ENCODE results near the gene GNA14. TPM values are rescaled to one million over a fixed set of nuclear protein-coding genes. Genes with fewer than 3 reads are reported as not detected.

Gene GNA14
- total and polyA plus RNA-seq, 2 experiments from 2014 or later, result 3.9 to 10.5 TPM

GRCh38 chr9:77513457-77513856, 134.7 kb downstream of the GNA14 start (continued):
- TF ChIP-seq ETS1 (IDR thresholded peaks at IDR 0.05) (no peak), POLR2AphosphoS5 (IDR thresholded peaks at IDR 0.05; ENCODE audit: low read depth) (no peak), NANOG (IDR thresholded peaks at IDR 0.05; ENCODE audit: borderline replicate concordance) (no peak), CREB1 (CRISPR knock-in tag; IDR thresholded peaks at IDR 0.05; ENCODE audit: low read depth) (no peak), ZNF114 (CRISPR knock-in tag; IDR thresholded peaks at IDR 0.05) (no peak), EZH2phosphoT487 (IDR thresholded peaks at IDR 0.05; ENCODE audit: unreplicated experiment) (no peak), STAT1 (IDR thresholded peaks at IDR 0.05; ENCODE audit: unreplicated experiment) (no peak)
- TF ChIP-seq, protein P1, sequence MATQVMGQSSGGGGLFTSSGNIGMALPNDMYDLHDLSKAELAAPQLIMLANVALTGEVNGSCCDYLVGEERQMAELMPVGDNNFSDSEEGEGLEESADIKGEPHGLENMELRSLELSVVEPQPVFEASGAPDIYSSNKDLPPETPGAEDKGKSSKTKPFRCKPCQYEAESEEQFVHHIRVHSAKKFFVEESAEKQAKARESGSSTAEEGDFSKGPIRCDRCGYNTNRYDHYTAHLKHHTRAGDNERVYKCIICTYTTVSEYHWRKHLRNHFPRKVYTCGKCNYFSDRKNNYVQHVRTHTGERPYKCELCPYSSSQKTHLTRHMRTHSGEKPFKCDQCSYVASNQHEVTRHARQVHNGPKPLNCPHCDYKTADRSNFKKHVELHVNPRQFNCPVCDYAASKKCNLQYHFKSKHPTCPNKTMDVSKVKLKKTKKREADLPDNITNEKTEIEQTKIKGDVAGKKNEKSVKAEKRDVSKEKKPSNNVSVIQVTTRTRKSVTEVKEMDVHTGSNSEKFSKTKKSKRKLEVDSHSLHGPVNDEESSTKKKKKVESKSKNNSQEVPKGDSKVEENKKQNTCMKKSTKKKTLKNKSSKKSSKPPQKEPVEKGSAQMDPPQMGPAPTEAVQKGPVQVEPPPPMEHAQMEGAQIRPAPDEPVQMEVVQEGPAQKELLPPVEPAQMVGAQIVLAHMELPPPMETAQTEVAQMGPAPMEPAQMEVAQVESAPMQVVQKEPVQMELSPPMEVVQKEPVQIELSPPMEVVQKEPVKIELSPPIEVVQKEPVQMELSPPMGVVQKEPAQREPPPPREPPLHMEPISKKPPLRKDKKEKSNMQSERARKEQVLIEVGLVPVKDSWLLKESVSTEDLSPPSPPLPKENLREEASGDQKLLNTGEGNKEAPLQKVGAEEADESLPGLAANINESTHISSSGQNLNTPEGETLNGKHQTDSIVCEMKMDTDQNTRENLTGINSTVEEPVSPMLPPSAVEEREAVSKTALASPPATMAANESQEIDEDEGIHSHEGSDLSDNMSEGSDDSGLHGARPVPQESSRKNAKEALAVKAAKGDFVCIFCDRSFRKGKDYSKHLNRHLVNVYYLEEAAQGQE (IDR thresholded peaks at IDR 0.05; ENCODE audit: unreplicated experiment), result no peak

- Mint-ChIP-seq H3K27ac (no peak overlapping the region), H3K27me3 (ENCODE audit: insufficient read depth, low read depth, poor library complexity) (peaks cover 3% of the 10 kb centered on the region), H3K36me3 (ENCODE audit: low read depth) (no peaks in the 10 kb centered on the region; the same call in 2 of the 3 replicates), H3K4me3 (no peak overlapping the region), H3K4me1 (peaks cover 7% of the 10 kb centered on the region; the same call in 2 of the 3 replicates), H3K9me3 (no peaks in the 10 kb centered on the region)
- no peak for DNase-seq (ENCODE audit: low spot score)
- H3K4me1 ChIP-seq (ENCODE audit: insufficient read depth), result no peaks in the 10 kb centered on the region
- no peaks in the 10 kb centered on the region for H3K9me2 ChIP-seq (ENCODE audit: insufficient read depth)
- no peaks in the 10 kb centered on the region for H3F3A ChIP-seq (replicated peaks; ENCODE audit: low read depth)
- no peak overlapping the region for H2AFZ ChIP-seq
- no peak overlapping the region for H3K4me3 ChIP-seq
- no peaks in the 10 kb centered on the region for H3K36me3 ChIP-seq (ENCODE audit: insufficient read depth)
- H3K27me3 ChIP-seq (ENCODE audit: insufficient read depth), result no peaks in the 10 kb centered on the region
- H3K79me2 ChIP-seq (replicated peaks; ENCODE audit: insufficient read depth), result no peaks in the 10 kb centered on the region
- H3K27ac ChIP-seq (ENCODE audit: low read depth), result no peak overlapping the region
- H3K4me2 ChIP-seq, result no peak overlapping the region
- no peak for ATAC-seq
- no peaks in the 10 kb centered on the region for H4K20me1 ChIP-seq (replicated peaks; ENCODE audit: insufficient read depth)
- no peak for TF ChIP-seq ETS1 (IDR thresholded peaks at IDR 0.05)
- TF ChIP-seq, protein P2, sequence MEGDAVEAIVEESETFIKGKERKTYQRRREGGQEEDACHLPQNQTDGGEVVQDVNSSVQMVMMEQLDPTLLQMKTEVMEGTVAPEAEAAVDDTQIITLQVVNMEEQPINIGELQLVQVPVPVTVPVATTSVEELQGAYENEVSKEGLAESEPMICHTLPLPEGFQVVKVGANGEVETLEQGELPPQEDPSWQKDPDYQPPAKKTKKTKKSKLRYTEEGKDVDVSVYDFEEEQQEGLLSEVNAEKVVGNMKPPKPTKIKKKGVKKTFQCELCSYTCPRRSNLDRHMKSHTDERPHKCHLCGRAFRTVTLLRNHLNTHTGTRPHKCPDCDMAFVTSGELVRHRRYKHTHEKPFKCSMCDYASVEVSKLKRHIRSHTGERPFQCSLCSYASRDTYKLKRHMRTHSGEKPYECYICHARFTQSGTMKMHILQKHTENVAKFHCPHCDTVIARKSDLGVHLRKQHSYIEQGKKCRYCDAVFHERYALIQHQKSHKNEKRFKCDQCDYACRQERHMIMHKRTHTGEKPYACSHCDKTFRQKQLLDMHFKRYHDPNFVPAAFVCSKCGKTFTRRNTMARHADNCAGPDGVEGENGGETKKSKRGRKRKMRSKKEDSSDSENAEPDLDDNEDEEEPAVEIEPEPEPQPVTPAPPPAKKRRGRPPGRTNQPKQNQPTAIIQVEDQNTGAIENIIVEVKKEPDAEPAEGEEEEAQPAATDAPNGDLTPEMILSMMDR (conservative IDR thresholded peaks at IDR 0.05; ENCODE audit: low read depth in 2 of 2), result no peak
- TF ChIP-seq ZNF331 (CRISPR knock-in tag; IDR thresholded peaks at IDR 0.05; ENCODE audit: low read depth), result no peak
- TF ChIP-seq STAT1 (IDR thresholded peaks at IDR 0.05; ENCODE audit: unreplicated experiment), result no peak
- TF ChIP-seq, protein P3, sequence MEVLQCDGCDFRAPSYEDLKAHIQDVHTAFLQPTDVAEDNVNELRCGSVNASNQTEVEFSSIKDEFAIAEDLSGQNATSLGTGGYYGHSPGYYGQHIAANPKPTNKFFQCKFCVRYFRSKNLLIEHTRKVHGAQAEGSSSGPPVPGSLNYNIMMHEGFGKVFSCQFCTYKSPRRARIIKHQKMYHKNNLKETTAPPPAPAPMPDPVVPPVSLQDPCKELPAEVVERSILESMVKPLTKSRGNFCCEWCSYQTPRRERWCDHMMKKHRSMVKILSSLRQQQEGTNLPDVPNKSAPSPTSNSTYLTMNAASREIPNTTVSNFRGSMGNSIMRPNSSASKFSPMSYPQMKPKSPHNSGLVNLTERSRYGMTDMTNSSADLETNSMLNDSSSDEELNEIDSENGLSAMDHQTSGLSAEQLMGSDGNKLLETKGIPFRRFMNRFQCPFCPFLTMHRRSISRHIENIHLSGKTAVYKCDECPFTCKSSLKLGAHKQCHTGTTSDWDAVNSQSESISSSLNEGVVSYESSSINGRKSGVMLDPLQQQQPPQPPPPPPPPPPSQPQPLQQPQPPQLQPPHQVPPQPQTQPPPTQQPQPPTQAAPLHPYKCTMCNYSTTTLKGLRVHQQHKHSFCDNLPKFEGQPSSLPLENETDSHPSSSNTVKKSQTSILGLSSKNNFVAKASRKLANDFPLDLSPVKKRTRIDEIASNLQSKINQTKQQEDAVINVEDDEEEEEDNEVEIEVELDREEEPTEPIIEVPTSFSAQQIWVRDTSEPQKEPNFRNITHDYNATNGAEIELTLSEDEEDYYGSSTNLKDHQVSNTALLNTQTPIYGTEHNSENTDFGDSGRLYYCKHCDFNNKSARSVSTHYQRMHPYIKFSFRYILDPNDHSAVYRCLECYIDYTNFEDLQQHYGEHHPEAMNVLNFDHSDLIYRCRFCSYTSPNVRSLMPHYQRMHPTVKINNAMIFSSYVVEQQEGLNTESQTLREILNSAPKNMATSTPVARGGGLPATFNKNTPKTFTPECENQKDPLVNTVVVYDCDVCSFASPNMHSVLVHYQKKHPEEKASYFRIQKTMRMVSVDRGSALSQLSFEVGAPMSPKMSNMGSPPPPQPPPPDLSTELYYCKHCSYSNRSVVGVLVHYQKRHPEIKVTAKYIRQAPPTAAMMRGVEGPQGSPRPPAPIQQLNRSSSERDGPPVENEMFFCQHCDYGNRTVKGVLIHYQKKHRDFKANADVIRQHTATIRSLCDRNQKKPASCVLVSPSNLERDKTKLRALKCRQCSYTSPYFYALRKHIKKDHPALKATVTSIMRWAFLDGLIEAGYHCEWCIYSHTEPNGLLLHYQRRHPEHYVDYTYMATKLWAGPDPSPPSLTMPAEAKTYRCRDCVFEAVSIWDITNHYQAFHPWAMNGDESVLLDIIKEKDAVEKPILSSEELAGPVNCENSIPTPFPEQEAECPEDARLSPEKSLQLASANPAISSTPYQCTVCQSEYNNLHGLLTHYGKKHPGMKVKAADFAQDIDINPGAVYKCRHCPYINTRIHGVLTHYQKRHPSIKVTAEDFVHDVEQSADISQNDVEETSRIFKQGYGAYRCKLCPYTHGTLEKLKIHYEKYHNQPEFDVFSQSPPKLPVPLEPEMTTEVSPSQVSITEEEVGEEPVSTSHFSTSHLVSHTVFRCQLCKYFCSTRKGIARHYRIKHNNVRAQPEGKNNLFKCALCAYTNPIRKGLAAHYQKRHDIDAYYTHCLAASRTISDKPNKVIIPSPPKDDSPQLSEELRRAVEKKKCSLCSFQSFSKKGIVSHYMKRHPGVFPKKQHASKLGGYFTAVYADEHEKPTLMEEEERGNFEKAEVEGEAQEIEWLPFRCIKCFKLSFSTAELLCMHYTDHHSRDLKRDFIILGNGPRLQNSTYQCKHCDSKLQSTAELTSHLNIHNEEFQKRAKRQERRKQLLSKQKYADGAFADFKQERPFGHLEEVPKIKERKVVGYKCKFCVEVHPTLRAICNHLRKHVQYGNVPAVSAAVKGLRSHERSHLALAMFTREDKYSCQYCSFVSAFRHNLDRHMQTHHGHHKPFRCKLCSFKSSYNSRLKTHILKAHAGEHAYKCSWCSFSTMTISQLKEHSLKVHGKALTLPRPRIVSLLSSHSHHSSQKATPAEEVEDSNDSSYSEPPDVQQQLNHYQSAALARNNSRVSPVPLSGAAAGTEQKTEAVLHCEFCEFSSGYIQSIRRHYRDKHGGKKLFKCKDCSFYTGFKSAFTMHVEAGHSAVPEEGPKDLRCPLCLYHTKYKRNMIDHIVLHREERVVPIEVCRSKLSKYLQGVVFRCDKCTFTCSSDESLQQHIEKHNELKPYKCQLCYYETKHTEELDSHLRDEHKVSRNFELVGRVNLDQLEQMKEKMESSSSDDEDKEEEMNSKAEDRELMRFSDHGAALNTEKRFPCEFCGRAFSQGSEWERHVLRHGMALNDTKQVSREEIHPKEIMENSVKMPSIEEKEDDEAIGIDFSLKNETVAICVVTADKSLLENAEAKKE (CRISPR knock-in tag; IDR thresholded peaks at IDR 0.05), result no peak
- no peak for TF ChIP-seq ZNF114 (CRISPR knock-in tag; IDR thresholded peaks at IDR 0.05)
- no peak for TF ChIP-seq POLR2AphosphoS5 (IDR thresholded peaks at IDR 0.05; ENCODE audit: low read depth)
- no peak for TF ChIP-seq CREB1 (CRISPR knock-in tag; IDR thresholded peaks at IDR 0.05; ENCODE audit: low read depth)
- TF ChIP-seq NANOG (IDR thresholded peaks at IDR 0.05; ENCODE audit: borderline replicate concordance), result no peak
Observed at GRCh38 chr9:77512876-77513275, 135.2 kb downstream of the GNA14 start.

Data from GM23338 (cell line).